ENCODE measurements around the gene TNFRSF19. TPM values are rescaled to one million over a fixed set of nuclear protein-coding genes. Genes with fewer than 3 reads are reported as not detected.

Gene TNFRSF19
- total RNA-seq, 3 donors from 2014 or later = 0.32 to 3.8 (median 0.58) TPM

DNA sequence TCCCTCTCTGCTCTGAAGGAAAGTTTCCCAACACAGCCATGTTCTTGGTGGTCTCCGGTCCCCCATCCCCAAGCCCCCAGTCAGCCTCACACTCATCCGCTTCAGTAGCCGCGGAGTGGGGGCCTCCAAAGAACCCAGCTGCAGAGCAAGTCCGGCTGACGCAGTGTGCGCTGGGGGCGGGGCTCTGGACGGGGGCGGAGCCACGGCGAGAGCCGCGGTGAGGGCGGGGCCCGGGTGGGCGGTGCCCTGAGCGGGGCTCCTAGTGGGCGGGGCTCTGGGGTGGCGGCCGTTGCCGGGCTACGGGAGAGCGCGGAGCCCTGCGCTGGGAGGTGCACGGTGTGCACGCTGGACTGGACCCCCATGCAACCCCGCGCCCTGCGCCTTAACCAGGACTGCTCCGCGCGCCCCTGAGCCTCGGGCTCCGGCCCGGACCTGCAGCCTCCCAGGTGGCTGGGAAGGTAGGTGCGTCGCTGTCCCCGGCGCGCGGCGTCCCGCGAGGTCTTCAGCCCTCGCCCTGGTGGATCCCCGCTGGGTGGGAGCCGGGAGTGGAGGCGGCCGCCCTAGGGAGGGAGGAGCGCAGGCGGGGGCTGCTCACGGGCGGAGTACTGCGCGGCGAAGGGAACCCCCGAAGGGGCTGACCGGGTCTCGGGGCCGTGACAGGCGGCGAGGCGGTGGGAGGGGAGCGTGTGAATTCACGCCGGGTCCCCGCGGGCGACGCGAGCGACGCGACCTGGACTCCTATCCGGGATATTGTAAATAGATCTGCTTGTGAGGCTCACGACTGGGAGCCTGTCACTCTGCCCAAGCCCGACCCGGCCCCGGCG lies 9.1 kb downstream of the TNFRSF19 start:
- intact Hi-C loops (cut with DNase I, micrococcal nuclease) = no loop called here

GRCh38 chr13:23579896-23580683 lies 9.9 kb downstream of the TNFRSF19 start:
- Histone ChIP-seq H3K9me3 (no peaks in the 10 kb centered on the region), H3K4me3 (peak overlapping the region; percentile 27), H3K36me3 (ENCODE audit: low read depth) (no peaks in the 10 kb centered on the region), H3K4me1 (ENCODE audit: low read depth) (no peaks in the 10 kb centered on the region)
- intact Hi-C loops (cut with DNase I, micrococcal nuclease) = no loop called here
- no peak for TF ChIP-seq CTCF (IDR thresholded peaks at IDR 0.05)
- DNase-seq (no peak), ATAC-seq (no peak)

More for the DNA sequence above, 9.1 kb downstream of the TNFRSF19 start:
- TF ChIP-seq CTCF (IDR thresholded peaks at IDR 0.05) = no peak
- DNase-seq (peak; percentile 92 to 94 (median 93)), ATAC-seq (peak; percentile 100)
- no peaks in the 10 kb centered on the region for H3K9me3 ChIP-seq
- no peaks in the 10 kb centered on the region for H3K4me1 ChIP-seq (ENCODE audit: low read depth)
- no peaks in the 10 kb centered on the region for H3K36me3 ChIP-seq (ENCODE audit: low read depth)
- peak overlapping the region; percentile 27 for H3K4me3 ChIP-seq

GRCh38 chr13:23580684-23581060 lies 10.5 kb downstream of the TNFRSF19 start:
- no peak for TF ChIP-seq CTCF (IDR thresholded peaks at IDR 0.05)
- ATAC-seq (no peak), DNase-seq (no peak)
- intact Hi-C loops (cut with DNase I, micrococcal nuclease) = no loop called here
- Histone ChIP-seq H3K4me3 (no peak overlapping the region), H3K9me3 (no peaks in the 10 kb centered on the region), H3K36me3 (ENCODE audit: low read depth) (no peaks in the 10 kb centered on the region), H3K4me1 (ENCODE audit: low read depth) (no peaks in the 10 kb centered on the region)

- Histone ChIP-seq H3K36me3 (ENCODE audit: low read depth) (no peaks in the 10 kb centered on the region), H3K4me3 (no peak overlapping the region), H3K9me3 (no peaks in the 10 kb centered on the region), H3K4me1 (ENCODE audit: low read depth) (no peaks in the 10 kb centered on the region)
- intact Hi-C loops (cut with DNase I, micrococcal nuclease) = no loop called here
- ATAC-seq (no peak), DNase-seq (no peak)
- no peak for TF ChIP-seq CTCF (IDR thresholded peaks at IDR 0.05)
Measured at GRCh38 chr13:23583491-23583890, 13.3 kb downstream of the TNFRSF19 start.

- TF ChIP-seq CTCF (IDR thresholded peaks at IDR 0.05) = no peak
- Histone ChIP-seq H3K36me3 (ENCODE audit: low read depth) (no peaks in the 10 kb centered on the region), H3K4me1 (ENCODE audit: low read depth) (no peaks in the 10 kb centered on the region), H3K4me3 (no peak overlapping the region), H3K9me3 (no peaks in the 10 kb centered on the region)
- DNase-seq = no peak
- intact Hi-C loops (cut with DNase I, micrococcal nuclease) = no loop called here
- ATAC-seq = no peak
Measured at GRCh38 chr13:23584275-23584674, 14.1 kb downstream of the TNFRSF19 start.
